HG03439 (cell line): ENCODE results near the gene NUAK2.
"Not testable (repeated sequence)": the region's sequence is repeated elsewhere in the genome, so short reads cannot be mapped to it uniquely, and the experiment has no call there.

ENCODE experiments used
- ATAC-seq: cut with Tn5 transposase; IDR thresholded peaks from one replicate; pipeline ENCODE4 v1.9.1; 2021; ENCODE audit warnings: mild to moderate bottlenecking, moderate library complexity; ENCODE audit not compliant: unreplicated experiment

Gene NUAK2

GRCh38 chr1:205321162-205321958 lies at the start of gene NUAK2:
Gene NUAK2, minus strand, starts transcription at chr1:205321745. Its CDS starts 117 bp downstream, at chr1:205321628.
- no peak for ATAC-seq

GRCh38 chr1:205370780-205371179 lies 49.2 kb upstream of the NUAK2 start:
- no peak for ATAC-seq

- no peak for ATAC-seq
These were observed 48.2 kb upstream of the NUAK2 start for GRCh38 chr1:205369701-205370123.

GRCh38 chr1:205368478-205368877 lies 46.9 kb upstream of the NUAK2 start:
- ATAC-seq, result no peak

- ATAC-seq, result no peak
These were observed 44.5 kb upstream of the NUAK2 start for GRCh38 chr1:205365945-205366463.

- not testable (repeated sequence) for ATAC-seq
These were observed 43.5 kb upstream of the NUAK2 start for GRCh38 chr1:205365086-205365485.

- no peak for ATAC-seq
These were observed 39.3 kb upstream of the NUAK2 start for GRCh38 chr1:205360891-205361290.

- no peak for ATAC-seq
These were observed 38.4 kb upstream of the NUAK2 start for GRCh38 chr1:205359771-205360565.

GRCh38 chr1:205358579-205358978 lies 37.0 kb upstream of the NUAK2 start:
- ATAC-seq, result no peak

- ATAC-seq, result no peak
These were observed 36.0 kb upstream of the NUAK2 start for GRCh38 chr1:205357567-205357966.

- no peak for ATAC-seq
These were observed 35.0 kb upstream of the NUAK2 start, which contains the start of gene KLHDC8A for GRCh38 chr1:205356440-205357139. Gene KLHDC8A, minus strand, starts transcription at chr1:205356922. Its CDS starts 13,318 bp downstream, at chr1:205343604.

- ATAC-seq, result no peak
These were observed 33.5 kb upstream of the NUAK2 start for GRCh38 chr1:205355075-205355453.

- no peak for ATAC-seq
These were observed 32.9 kb upstream of the NUAK2 start for GRCh38 chr1:205354259-205355074.

- no peak for ATAC-seq
These were observed 32.1 kb upstream of the NUAK2 start for GRCh38 chr1:205353612-205354011.

- ATAC-seq, result no peak
These were observed 31.6 kb upstream of the NUAK2 start for GRCh38 chr1:205353191-205353590.

- ATAC-seq, result no peak
These were observed 30.6 kb upstream of the NUAK2 start for GRCh38 chr1:205351984-205352713.

- no peak for ATAC-seq
These were observed 29.2 kb upstream of the NUAK2 start for GRCh38 chr1:205350691-205351141.

GRCh38 chr1:205350124-205350523 lies 28.6 kb upstream of the NUAK2 start:
- ATAC-seq, result no peak
